ENCODE results near the gene CCDC60.

GRCh38 chr12:119397540-119397939 lies 63.0 kb downstream of the CCDC60 start:
- no peak for TF ChIP-seq CTCF (IDR thresholded peaks at IDR 0.05)
- TF ChIP-seq POLR2A (IDR thresholded peaks at IDR 0.05) = no peak

Data from lower leg skin (tissue), 3 donors.